Ascending aorta (tissue), 2 donors: ENCODE results near the gene CEP170B. TPM values are rescaled to one million over a fixed set of nuclear protein-coding genes. Genes with fewer than 3 reads are reported as not detected.

ENCODE experiments used
- DNase-seq, 2 donors: peaks; one replicate each; pipeline ENCODE4 v3.0.0-alpha.2; 2019; ENCODE audit warnings: low spot score in 2 of 2
- H3K27ac ChIP-seq, 2 donors: fragments of 200-600 bp; sonication (generic); one replicate each; pipeline ENCODE4 v1.5.1; 2016 to 2017; ENCODE audit warnings: mild to moderate bottlenecking in 1 of 2
- H3K27me3 ChIP-seq: fragments of 200-600 bp; sonication (generic); one replicate; pipeline ENCODE4 v1.5.1; 2017
- H3K36me3 ChIP-seq, 2 donors: fragments of 200-600 bp; sonication (generic); one replicate each; pipeline ENCODE4 v1.5.1; 2016
- H3K4me1 ChIP-seq, 2 donors: fragments of 200-600 bp; sonication (generic); one replicate each; pipeline ENCODE4 v1.5.1; 2016 to 2017; ENCODE audit warnings: mild to moderate bottlenecking in 1 of 2
- H3K4me3 ChIP-seq, 2 donors: fragments of 200-600 bp; sonication (generic); one replicate each; pipeline ENCODE4 v1.5.1; 2016 to 2017; ENCODE audit warnings: mild to moderate bottlenecking in 1 of 2
- H3K9me3 ChIP-seq, 2 donors: fragments of 200-600 bp; sonication (generic); one replicate each; pipeline ENCODE4 v1.5.1; 2016
- intact Hi-C: fragments of 100-400 bp; cut with DNase I; formaldehyde crosslinking; loops from one replicate; pipeline ENCODE4 v1.15.1; 2023
- total RNA-seq: library from RNA; depleted of rRNA; stranded (reverse); fragments of >200 nt; gene quantifications from one replicate; pipeline ENCODE4 v1.1.0, GENCODE V29; 2016
- TF ChIP-seq, protein P1 (sequence below), 3 experiments: fragments of 200-600 bp in 2 of 3; fragments of 450-650 bp in 1 of 3; sonication (generic) in 2 of 3; IDR thresholded peaks; one replicate each; pipeline ENCODE4 v1.5.1; 2016 to 2019; ENCODE audit warnings: antibody characterized with exemption in 3 of 3, mild to moderate bottlenecking in 1 of 3, moderate library complexity in 1 of 3

CEP170B gene
- total RNA-seq, 1 donor from 2014 or later, result 39.1 TPM

DNA sequence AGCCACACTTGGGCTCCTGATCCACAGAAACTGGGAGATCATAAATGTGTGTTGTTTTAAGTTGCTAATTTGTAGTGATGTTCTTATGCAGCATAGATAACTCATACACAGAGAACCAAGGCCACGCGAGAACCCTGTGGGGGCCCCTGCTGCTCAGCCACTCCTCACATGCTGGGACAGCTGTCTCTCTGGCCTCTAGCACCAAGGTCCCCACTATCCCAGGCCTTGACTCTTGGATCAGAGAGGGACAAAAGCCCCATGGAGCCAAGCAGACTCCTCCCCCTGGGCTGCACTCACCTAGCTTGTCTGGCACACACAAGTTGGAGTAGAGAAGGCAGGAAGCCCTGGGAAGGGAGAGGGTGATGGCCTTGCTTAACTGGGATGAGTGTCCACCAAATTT, 70.9 kb downstream of the CEP170B start:
- Histone ChIP-seq H3K27ac (no peak overlapping the region), H3K27me3 (no peaks in the 10 kb centered on the region), H3K4me3 (no peak overlapping the region), H3K9me3 (no peaks in the 10 kb centered on the region), H3K4me1 (peaks cover 0 to 7% of the 10 kb centered on the region in 2 donors), H3K36me3 (peaks cover 0 to 9% of the 10 kb centered on the region in 2 donors)
- TF ChIP-seq, protein P1, sequence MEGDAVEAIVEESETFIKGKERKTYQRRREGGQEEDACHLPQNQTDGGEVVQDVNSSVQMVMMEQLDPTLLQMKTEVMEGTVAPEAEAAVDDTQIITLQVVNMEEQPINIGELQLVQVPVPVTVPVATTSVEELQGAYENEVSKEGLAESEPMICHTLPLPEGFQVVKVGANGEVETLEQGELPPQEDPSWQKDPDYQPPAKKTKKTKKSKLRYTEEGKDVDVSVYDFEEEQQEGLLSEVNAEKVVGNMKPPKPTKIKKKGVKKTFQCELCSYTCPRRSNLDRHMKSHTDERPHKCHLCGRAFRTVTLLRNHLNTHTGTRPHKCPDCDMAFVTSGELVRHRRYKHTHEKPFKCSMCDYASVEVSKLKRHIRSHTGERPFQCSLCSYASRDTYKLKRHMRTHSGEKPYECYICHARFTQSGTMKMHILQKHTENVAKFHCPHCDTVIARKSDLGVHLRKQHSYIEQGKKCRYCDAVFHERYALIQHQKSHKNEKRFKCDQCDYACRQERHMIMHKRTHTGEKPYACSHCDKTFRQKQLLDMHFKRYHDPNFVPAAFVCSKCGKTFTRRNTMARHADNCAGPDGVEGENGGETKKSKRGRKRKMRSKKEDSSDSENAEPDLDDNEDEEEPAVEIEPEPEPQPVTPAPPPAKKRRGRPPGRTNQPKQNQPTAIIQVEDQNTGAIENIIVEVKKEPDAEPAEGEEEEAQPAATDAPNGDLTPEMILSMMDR (IDR thresholded peaks at IDR 0.05), result no peak
- peak in 1 of 2 donors; percentile 19 for DNase-seq
- intact Hi-C loops, result loop anchor here (2.0 kb wide), 1 partner anchor 31 kb away; no protein-coding TSS in a partner anchor

DNA sequence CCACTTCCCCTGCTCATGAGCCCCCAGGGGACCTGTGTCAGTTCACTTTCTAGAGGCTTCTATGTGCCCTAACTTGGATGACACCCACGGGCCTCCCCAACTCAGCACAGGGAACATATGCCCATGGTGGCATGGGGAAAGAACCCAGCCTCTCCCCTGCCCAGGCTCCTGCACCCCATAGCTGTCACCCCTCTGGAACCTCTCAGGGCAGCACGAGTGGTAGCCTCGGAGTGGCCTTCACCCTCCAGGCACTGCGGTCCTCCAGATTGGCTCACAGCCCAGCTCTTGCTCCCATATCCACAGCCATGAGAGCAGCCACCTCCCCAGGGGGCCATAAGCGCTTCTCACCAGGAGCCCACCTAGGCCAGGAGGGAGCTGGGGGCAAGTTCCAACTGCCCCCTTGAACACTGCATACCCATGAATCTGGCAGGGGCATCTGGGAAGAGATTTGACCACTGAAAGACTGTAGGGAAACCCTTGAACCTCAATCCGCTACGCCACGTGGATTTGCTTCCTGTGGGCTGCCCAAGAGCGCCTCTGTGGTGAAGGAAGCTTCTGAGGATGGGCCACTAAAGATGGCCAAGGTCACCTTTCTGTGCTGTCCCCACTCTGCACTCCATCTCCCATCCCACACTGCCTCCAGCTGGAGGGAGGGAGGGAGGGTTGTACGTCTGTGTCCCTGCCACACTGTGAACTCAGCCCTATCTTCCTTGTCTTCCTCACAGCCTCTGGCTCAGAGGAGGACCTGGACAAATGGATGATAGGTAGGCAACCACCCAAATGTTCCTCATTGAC, 71.5 kb downstream of the CEP170B start:
- Histone ChIP-seq H3K4me3 (no peak overlapping the region), H3K27me3 (no peaks in the 10 kb centered on the region), H3K4me1 (peaks cover 0 to 7% of the 10 kb centered on the region in 2 donors), H3K27ac (no peak overlapping the region), H3K9me3 (no peaks in the 10 kb centered on the region), H3K36me3 (peaks cover under 1 to 9% of the 10 kb centered on the region in 2 donors)
- intact Hi-C loops, result no loop called here
- peak in 1 of 2 donors; percentile 45 for DNase-seq
- TF ChIP-seq, protein P1 (IDR thresholded peaks at IDR 0.05), result no peak

DNA sequence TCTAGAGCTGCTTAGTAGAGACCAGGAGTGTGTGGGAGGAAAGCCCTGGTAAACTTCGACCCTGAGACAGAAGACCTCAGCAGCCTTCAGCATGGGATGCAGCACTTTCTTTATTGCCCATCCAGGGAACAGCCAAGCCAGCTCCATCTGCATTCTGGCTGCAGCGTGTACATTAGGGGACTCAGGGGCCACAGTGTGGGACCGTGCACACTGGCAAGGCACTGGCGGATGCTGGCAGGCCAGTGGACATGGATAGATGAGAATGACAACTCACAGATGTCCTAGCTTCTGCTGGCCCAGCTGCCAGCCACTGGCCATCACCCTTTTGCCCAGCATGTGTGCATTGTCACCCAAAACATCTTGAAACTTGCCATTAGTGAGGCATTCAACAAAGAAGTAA, 72.1 kb downstream of the CEP170B start:
- TF ChIP-seq, protein P1 (IDR thresholded peaks at IDR 0.05), result no peak
- H3K4me3 ChIP-seq, result no peak overlapping the region
- H3K4me1 ChIP-seq, result peaks cover 0 to 7% of the 10 kb centered on the region in 2 donors
- no peaks in the 10 kb centered on the region for H3K9me3 ChIP-seq
- no peak for DNase-seq
- no peak overlapping the region for H3K27ac ChIP-seq
- H3K36me3 ChIP-seq, result peaks cover 3 to 9% of the 10 kb centered on the region in 2 donors
- no peaks in the 10 kb centered on the region for H3K27me3 ChIP-seq
- intact Hi-C loops, result no loop called here

DNA sequence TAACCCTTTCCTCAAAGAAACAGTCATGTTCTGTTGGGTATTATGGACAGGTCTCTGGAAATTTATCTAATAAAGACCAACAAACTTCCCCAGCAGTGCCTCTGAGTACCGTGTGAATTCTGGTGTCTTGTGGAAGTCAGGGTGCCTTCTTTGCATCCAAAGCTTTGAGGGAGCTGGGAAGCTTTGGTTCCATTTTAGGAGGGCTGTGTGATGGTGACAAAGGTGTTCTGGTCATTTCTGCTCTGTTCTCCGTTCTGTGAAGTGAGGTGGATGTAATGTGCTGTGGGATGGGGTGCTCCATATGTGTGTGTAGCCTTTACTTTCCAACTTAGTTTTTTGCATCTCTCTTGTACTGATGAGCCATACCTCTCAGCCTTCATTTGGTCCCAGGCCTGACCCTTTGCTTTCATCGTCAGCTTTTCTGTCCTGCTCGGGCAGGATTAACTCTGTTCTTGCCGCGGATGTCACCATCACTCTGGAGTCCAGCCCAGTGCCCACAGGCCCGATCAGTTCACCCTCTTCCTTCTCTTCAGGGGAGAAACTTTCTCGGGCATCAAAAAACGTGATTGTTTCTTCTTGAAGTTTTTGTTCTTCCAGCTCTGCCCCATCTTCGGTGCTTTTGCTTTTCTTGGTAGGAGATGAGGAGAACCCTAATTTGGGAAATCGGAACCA, 72.8 kb downstream of the CEP170B start:
- peaks cover 3 to 9% of the 10 kb centered on the region in 2 donors for H3K36me3 ChIP-seq
- no peak overlapping the region for H3K4me3 ChIP-seq
- no peak overlapping the region for H3K27ac ChIP-seq
- no peaks in the 10 kb centered on the region for H3K27me3 ChIP-seq
- H3K9me3 ChIP-seq, result no peaks in the 10 kb centered on the region
- DNase-seq, result no peak
- H3K4me1 ChIP-seq, result peaks cover 0 to 3% of the 10 kb centered on the region in 2 donors
- TF ChIP-seq, protein P1 (IDR thresholded peaks at IDR 0.05), result no peak
- intact Hi-C loops, result no loop called here

DNA sequence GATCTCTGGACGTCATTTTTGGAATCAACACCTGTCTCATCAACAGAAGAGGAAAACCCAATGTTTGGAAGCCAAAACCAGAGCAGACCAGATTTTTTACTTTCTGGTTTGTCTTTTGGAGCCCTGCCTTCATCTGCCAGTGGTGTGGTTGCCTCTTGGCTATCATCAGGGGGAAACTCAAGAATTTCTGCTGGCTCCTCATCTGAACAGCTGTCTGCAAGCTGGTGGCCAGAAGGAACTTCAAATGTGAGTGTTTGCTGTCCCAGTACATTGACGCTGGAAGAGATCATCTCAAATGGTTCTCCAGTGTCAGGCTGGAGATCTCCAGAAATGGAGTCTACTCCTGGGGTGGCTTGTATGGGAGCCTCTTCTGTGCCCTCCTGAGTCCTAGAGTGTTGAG, 73.4 kb downstream of the CEP170B start:
- Histone ChIP-seq H3K27me3 (no peaks in the 10 kb centered on the region), H3K4me1 (peaks cover 0 to 3% of the 10 kb centered on the region in 2 donors), H3K27ac (no peak overlapping the region), H3K4me3 (no peak overlapping the region), H3K36me3 (peaks cover 3 to 9% of the 10 kb centered on the region in 2 donors), H3K9me3 (no peaks in the 10 kb centered on the region)
- intact Hi-C loops, result no loop called here
- no peak for DNase-seq
- TF ChIP-seq, protein P1 (IDR thresholded peaks at IDR 0.05), result no peak
